GM12891 (cell line): ENCODE measurements around the gene COA1.

Experiments used
- POLR2A ChIP-seq: IDR thresholded peaks from 2 replicates; pipeline ENCODE4 v1.6.1; 2011; ENCODE audit warnings: low read depth, low read length, control low read depth
- POLR2AphosphoS5 ChIP-seq: IDR thresholded peaks from 2 replicates; pipeline ENCODE4 v1.6.1; 2011; ENCODE audit warnings: low read depth, low read length, control low read depth
- SPI1 ChIP-seq: IDR thresholded peaks from 2 replicates; pipeline ENCODE4 v1.6.1; 2011; ENCODE audit warnings: low read depth, low read length, control low read depth
- TAF1 ChIP-seq: IDR thresholded peaks from 2 replicates; pipeline ENCODE4 v1.6.1; 2011; ENCODE audit warnings: low read depth, low read length, control low read depth

DNA sequence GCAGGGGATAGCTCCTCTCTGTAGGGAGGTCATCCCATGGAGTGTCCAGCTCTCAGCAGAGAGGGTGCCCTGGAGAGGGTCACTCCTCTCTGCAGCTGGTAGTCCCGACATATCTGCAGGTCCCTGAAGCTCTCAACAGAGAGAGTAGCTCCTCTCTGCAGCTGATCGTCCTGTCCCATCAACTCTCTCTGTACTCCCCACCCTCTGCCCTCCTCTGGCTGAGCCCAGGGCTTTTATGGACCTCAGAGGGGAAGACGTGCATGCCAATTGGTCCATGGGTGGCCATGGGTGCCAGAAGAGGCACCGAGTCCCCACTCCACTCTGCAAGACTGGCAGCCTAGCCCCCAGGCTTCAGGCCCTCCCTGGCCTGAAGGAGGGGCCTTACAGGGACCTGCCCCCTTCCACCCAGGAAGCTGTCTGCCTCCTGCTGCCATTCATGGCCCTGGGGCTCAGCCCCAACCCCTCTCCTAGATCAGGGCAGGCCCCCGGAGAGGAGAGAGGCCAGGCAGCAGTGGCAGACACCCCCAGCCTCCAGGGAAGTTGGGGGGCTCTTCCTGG lies 20.1 kb upstream of the COA1 start:
- TF ChIP-seq TAF1 (no peak), POLR2AphosphoS5 (no peak), POLR2A (no peak), SPI1 (no peak)
